HAP-1 (cell line): Measurements from ENCODE around the gene WIZ.

Experiments
- DNase-seq, 2 experiments: peaks; one replicate each; pipeline ENCODE4 v3.0.0-alpha.2; 2016 to 2020; ENCODE audit warnings: low spot score in 2 of 2
- H3K27me3 ChIP-seq: fragments of 250-450 bp; sonication (Bioruptor Pico); 2 replicates; pipeline ENCODE4 v1.5.1; 2020; ENCODE audit warnings: low read depth, mild to moderate bottlenecking, moderate library complexity
- H3K36me3 ChIP-seq: fragments of 250-450 bp; sonication (Bioruptor Pico); replicated peaks from 2 replicates; pipeline ENCODE4 v1.5.1; 2020; ENCODE audit warnings: mild to moderate bottlenecking
- H3K4me1 ChIP-seq: fragments of 250-450 bp; sonication (Bioruptor Pico); 2 replicates; pipeline ENCODE4 v1.5.1; 2020; ENCODE audit warnings: mild to moderate bottlenecking
- H3K4me3 ChIP-seq: fragments of 250-450 bp; sonication (Bioruptor Pico); 2 replicates; pipeline ENCODE4 v1.5.1; 2020; ENCODE audit warnings: mild to moderate bottlenecking, moderate library complexity
- H3K9me3 ChIP-seq: fragments of 250-450 bp; sonication (Bioruptor Pico); 2 replicates; pipeline ENCODE4 v1.5.1; 2020; ENCODE audit warnings: mild to moderate bottlenecking, moderate library complexity
- in situ Hi-C: fragments of 300-500 bp; cut with MboI; formaldehyde crosslinking; loops from 3 replicates; pipeline ENCODE4 v1.14.3; 2020; ENCODE audit warnings: low sequenced_read_pairs, inconsistent platforms, mixed read lengths

WIZ gene

DNA sequence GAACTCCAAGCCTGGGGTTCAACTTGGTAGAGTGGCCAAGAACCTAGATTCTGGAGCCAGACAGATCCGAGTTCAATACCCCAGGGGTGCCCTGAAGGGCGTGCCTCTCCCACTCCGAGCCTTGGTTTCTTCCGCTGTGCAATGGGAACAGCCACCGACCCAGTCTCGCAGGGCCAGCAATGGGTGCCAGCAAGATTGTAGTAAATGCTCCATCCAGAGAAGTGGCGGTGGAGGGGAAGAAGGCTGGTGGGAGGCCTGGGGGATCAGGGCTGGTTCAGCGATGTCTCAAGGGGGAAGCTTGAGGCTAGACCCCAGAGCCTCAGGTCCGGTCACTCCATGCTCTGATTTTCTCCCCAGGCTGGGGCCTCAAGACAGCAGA, 4.5 kb downstream of the WIZ start:
- no peaks in the 10 kb centered on the region for H3K27me3 ChIP-seq
- DNase-seq, result no peak
- peaks cover 2% of the 10 kb centered on the region for H3K4me1 ChIP-seq
- H3K36me3 ChIP-seq, result no peaks in the 10 kb centered on the region
- 0 out of 2 replicates have a peak, but pooled peaks cover 1% of the 10 kb centered on the region for H3K9me3 ChIP-seq
- in situ Hi-C loops, result no loop called here
- no peak overlapping the region for H3K4me3 ChIP-seq

DNA sequence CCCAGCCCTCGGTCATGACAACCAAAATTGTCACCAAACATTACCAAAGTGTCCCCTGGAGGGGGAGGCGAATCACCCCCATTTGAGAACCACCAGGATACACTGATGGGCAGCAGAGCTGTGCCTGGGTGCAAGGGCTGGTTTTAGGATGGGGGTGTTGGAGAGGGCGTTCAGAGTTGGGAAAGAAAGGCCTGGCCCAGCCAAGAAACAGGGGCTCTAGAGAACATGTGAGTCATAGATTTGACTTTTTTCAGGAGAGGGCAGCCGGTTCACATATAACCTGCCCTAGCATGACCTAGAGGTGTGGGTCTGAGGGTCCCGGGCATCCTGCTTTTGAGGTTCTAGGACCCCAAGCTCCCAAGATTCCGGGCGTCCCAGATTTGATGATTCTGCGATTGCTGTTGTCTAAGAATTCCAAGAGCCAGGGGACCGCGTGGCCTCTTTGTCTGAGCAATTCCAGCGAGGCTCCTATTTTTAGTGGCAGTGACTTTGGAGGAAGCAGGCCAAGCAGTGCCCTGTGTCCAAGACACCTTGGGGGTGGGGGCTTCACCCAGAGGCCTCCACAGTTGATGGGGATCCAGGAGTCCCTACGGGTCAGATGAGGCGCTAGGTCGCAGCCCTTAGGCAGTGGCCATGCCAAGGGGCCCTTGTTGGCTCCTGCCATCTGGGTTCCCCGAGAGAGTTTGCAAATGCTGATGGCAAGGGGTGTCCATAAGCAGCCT, 5.1 kb downstream of the WIZ start:
- in situ Hi-C loops, result no loop called here
- DNase-seq, result no peak
- peaks cover 2% of the 10 kb centered on the region for H3K4me1 ChIP-seq
- no peaks in the 10 kb centered on the region for H3K27me3 ChIP-seq
- H3K9me3 ChIP-seq, result no peaks in the 10 kb centered on the region
- H3K4me3 ChIP-seq, result no peak overlapping the region
- no peaks in the 10 kb centered on the region for H3K36me3 ChIP-seq

DNA sequence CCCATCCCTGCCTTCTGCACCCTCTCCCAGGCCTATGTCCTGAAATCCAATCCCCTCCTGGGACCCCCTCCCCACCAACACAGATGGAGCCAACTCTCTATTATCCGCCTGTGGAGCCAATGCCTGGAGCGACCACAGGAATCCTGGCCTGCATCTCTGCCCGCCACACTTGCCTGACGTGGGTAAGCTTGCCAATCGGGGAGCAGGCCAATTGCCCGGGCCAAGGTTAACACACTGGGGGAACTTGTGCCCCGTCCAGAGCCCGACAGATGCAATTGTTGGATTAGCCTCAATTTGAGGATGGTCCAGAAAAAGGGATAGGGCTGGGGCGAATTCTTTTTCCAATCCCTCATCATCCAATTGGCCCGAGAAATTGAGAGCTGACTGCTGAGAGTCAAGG, 5.9 kb downstream of the WIZ start:
- H3K4me1 ChIP-seq, result peaks cover under 1% of the 10 kb centered on the region; the same call in 1 of the 2 replicates
- no peak overlapping the region for H3K4me3 ChIP-seq
- no peak for DNase-seq
- H3K27me3 ChIP-seq, result no peaks in the 10 kb centered on the region
- no peaks in the 10 kb centered on the region for H3K36me3 ChIP-seq
- in situ Hi-C loops, result no loop called here
- no peaks in the 10 kb centered on the region for H3K9me3 ChIP-seq

DNA sequence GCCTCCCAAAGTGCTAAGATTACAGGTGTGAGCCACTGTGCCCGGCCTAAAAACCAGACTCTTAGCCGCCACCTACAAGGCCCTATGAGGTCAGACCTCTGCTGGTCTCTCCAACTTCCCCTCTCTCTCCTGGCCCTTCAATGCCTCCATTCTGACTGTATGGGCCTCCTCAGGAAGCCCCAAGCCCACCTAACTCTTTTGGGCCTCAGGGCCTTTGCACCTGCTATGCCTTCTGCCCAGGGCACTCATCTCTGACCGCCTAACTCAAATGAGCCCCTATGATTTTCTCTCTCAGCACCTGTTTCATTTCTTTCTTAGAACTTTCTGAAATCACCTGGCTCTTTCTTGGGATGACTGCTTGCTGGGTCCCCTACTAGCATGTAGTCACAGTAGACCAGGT, 6.4 kb downstream of the WIZ start:
- no peaks in the 10 kb centered on the region for H3K4me1 ChIP-seq
- H3K4me3 ChIP-seq, result no peak overlapping the region
- in situ Hi-C loops, result no loop called here
- DNase-seq, result no peak
- H3K9me3 ChIP-seq, result no peaks in the 10 kb centered on the region
- H3K36me3 ChIP-seq, result no peaks in the 10 kb centered on the region
- no peaks in the 10 kb centered on the region for H3K27me3 ChIP-seq

DNA sequence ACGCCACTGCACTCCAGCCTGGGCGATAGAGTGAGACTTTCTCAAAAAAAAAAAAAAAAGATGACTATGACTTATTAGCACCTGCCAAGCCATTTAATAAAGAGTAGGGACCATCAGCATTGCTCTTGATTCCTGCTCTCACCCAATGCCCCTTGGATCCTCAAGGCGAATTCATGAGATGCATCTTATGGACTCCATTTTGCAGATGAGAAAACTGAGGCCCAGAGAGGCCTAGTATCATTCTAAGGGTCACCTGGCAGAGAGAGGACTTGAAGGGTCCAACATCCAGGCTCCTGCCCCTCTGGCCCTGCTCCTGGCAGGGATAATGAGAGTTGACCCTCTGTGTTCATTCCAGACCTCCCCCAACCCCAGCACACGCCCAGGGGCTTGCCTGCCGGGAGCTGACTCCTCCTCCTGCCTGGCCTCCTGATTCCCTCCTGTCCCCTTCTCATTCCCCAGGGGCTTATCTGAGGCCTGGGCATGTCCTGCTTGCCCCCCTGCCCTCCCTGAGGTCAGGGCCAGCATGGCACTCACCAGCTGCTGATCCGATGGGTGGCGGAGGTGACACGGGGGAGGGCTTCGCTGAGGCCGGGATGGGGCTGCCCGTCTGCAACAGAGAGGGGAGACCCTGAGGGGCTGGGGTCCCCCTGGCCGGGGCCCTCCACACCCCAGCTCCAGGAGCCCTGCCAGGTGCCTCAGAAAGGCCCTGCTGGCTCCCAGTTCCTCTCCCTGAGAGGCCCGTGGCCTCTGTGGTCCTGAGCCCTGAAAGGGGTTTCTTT, 7.4 kb downstream of the WIZ start:
- H3K4me3 ChIP-seq, result no peak overlapping the region
- no peaks in the 10 kb centered on the region for H3K4me1 ChIP-seq
- H3K27me3 ChIP-seq, result no peaks in the 10 kb centered on the region
- DNase-seq, result no peak
- no peaks in the 10 kb centered on the region for H3K9me3 ChIP-seq
- in situ Hi-C loops, result no loop called here
- H3K36me3 ChIP-seq, result no peaks in the 10 kb centered on the region

DNA sequence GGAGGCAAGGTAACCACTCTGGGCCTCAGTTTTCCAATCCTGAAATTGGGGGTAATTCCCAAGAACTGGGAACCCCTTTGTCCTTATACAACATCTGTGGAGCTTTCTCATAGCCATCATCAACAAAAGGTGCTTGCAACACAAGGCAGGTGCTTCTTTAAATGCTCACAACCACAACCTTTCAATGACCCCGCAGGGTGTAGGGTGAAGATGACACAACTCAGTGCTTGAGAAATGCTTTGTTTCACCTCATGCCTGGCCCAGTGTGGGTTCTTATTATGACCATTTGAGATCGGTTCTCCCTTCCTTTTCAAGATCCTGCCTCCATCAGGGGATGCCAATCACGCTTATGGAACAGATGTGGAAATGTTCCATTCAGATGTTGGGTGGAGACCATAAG, 8.4 kb downstream of the WIZ start:
- H3K4me1 ChIP-seq, result no peaks in the 10 kb centered on the region
- in situ Hi-C loops, result no loop called here
- no peaks in the 10 kb centered on the region for H3K36me3 ChIP-seq
- H3K27me3 ChIP-seq, result no peaks in the 10 kb centered on the region
- no peak for DNase-seq
- H3K4me3 ChIP-seq, result no peak overlapping the region
- H3K9me3 ChIP-seq, result no peaks in the 10 kb centered on the region

DNA sequence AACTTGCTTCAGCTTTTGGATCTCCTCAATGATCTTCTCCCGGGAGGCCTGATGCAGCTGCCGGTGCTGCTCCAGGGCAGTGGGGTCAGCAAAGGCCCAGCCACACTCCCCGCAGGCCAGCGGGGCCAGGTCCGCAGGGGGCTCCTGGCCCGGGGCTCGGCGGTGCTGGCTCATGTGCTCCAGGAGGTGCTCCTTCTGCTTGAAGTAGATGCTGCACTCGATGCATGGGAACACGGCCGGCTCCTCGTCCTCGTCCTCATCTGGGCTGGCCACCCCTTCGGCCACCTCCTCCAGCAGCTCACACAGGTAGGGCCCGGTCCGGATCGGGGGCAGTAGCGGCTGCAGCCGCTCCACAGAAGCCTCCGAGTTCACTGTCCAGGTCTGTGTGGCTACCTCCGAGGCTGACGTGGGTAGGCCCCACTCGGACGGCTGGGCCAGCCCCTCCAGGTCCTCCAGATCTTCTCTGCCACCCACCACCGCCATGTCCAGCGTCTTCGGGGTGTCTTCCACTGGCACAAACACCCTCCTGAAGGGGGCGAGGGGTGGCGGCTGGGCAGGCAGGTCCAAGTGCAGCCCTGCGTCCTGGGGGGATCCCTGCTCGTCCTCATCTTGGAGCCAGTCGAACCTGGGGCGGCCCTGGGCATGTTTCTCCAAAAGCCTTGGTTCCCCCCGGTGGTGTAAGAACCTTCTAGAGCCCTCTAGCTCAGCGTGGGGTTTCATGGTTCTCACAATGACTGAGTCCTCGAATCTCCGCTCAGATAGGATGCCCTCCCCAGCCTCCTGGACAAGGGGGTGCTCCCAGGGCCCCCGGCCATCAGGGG, 9.7 kb downstream of the WIZ start:
- H3K4me3 ChIP-seq, result no peak overlapping the region
- in situ Hi-C loops, result no loop called here
- no peaks in the 10 kb centered on the region for H3K4me1 ChIP-seq
- no peaks in the 10 kb centered on the region for H3K27me3 ChIP-seq
- H3K9me3 ChIP-seq, result no peaks in the 10 kb centered on the region
- no peaks in the 10 kb centered on the region for H3K36me3 ChIP-seq
- no peak for DNase-seq

DNA sequence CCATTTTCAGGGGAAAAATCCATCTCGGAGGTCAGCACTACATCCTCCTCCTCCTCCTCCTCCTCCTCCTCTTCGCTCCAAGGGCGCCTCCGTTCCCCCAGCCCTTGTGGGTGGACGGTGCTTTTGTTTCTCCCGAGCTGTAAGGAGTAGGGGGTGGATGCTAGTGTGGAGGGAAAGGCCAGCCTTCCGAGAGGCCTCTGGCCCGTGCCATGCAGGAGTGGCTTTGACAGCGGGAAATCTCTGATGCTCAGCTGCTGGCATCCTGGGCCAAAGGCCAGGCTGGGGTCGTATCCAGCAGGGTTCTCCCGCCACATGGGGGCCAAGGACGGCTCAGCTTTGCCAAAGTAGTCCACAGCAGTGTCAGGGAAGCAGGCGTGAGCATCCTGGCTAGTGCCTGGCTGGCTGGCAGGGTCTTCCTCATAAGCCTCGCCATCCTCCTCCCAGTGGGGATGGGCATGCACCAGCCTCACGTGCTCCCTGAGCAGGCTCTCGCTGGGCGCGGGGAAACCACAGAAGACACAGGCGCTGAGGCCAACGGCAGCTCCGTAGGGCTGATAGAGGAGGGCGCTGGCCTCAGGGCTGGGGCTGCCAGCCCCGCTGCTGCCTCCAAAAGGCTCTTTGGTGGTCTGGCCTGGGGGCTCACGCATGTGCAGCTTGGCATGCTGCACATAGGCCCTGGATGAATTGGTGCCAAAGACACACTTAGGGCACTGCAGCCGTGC, 10.5 kb downstream of the WIZ start:
- no peak overlapping the region for H3K4me3 ChIP-seq
- H3K27me3 ChIP-seq, result no peaks in the 10 kb centered on the region
- no peak for DNase-seq
- no peaks in the 10 kb centered on the region for H3K4me1 ChIP-seq
- no peaks in the 10 kb centered on the region for H3K9me3 ChIP-seq
- H3K36me3 ChIP-seq, result no peaks in the 10 kb centered on the region
- in situ Hi-C loops, result no loop called here

DNA sequence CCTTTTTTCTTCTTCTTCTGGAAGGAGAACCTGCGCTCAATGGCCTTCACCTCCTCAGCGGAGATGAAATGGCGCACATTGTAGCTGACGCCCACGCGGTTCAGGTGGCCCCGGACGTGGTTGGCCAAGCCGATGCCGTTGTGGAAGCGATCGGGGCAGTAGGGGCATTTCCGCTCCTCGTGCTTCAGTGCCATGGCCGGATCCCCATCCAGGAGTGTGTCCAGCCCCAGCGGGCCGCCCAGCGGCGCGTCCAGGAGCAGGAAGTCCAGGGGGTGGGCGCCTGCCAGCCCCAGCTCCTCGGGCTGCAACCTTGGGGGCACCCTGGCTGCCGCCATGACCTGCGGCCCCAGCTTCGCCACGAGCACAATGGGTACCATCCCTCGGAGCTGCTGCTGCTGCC, 11.2 kb downstream of the WIZ start:
- in situ Hi-C loops, result no loop called here
- Histone ChIP-seq H3K27me3 (no peaks in the 10 kb centered on the region), H3K9me3 (no peaks in the 10 kb centered on the region), H3K4me1 (no peaks in the 10 kb centered on the region), H3K4me3 (no peak overlapping the region), H3K36me3 (no peaks in the 10 kb centered on the region)
- no peak for DNase-seq

DNA sequence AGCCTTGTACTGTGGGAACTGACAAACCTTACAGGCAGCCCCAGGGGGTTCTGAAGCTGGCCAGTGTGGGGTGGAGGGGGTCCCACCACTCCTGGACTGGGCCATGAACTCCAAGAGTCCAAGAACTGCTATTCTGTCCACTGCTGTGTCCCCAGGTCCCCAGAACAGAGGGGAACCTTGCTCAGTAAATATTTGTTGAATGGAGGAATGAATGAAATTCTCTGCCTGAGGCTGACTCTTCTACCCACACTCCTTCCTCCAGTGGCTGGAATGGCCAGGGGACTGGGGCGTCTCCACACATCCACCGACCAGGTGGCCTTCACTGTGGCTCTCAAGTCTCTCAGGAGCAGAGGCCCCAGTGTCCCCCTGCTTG, 11.6 kb downstream of the WIZ start:
- in situ Hi-C loops, result no loop called here
- H3K4me1 ChIP-seq, result no peaks in the 10 kb centered on the region
- no peaks in the 10 kb centered on the region for H3K27me3 ChIP-seq
- no peaks in the 10 kb centered on the region for H3K9me3 ChIP-seq
- H3K4me3 ChIP-seq, result no peak overlapping the region
- H3K36me3 ChIP-seq, result no peaks in the 10 kb centered on the region
- no peak for DNase-seq

DNA sequence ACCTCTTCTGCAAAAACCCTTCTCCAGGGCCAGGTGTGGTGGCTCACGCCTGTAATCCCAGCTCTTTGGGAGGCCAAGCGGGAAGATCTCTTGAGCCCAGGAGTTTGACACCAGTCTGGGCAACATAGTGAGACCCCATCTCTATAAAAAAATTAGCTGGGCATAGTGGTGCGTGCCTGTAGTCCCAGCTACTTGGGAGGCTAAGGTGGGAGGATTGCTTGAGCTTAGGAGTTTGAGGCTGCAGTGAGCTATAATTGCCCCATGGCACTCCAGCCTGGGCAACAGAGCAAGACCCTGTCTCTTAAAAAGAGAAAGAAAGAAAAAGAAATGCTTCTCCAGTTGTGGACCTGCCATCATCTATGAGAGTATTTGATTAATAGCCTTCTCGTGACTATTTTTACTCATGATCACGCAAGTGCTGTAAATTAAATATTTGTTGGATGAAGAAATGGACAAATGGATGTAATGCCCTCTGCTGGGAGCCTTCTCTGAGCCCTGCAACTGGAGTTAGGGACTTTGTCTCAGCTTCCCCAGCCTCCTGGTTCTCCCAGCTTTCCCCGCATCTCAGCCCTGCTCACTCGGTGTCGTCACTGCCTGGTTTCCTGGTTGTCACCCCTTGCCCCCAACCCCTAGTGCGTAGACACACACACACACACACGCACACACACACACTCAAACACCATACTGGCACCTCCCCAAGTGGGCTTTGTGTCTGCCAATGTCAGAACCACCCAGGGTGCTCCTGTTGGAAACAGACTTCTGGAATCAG, 12.2 kb downstream of the WIZ start:
- H3K27me3 ChIP-seq, result no peaks in the 10 kb centered on the region
- H3K36me3 ChIP-seq, result no peaks in the 10 kb centered on the region
- no peak for DNase-seq
- H3K9me3 ChIP-seq, result no peaks in the 10 kb centered on the region
- no peak overlapping the region for H3K4me3 ChIP-seq
- no peaks in the 10 kb centered on the region for H3K4me1 ChIP-seq
- in situ Hi-C loops, result no loop called here

DNA sequence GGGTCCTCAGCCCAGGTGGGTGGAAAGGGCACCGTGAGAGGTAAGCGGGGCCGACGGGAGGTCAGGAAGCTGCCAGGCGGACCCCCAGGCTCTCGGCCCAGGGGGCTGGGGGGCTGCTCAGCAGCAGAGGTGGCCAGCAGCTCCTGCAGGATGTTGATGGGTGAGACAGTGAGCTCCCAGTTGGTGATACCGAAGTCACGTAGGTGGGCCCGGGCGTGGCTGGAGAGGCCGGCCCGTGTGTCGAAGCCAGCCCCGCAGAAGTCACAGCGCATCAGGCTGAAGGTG, 13.0 kb downstream of the WIZ start:
- no peaks in the 10 kb centered on the region for H3K4me1 ChIP-seq
- in situ Hi-C loops, result no loop called here
- H3K36me3 ChIP-seq, result no peaks in the 10 kb centered on the region
- H3K9me3 ChIP-seq, result no peaks in the 10 kb centered on the region
- H3K27me3 ChIP-seq, result no peaks in the 10 kb centered on the region
- no peak for DNase-seq
- H3K4me3 ChIP-seq, result no peak overlapping the region
